ENCODE data around the gene USP9X. TPM values are rescaled to one million over a fixed set of nuclear protein-coding genes. Genes with fewer than 3 reads are reported as not detected.
"Not testable (repeated sequence)": the region's sequence is repeated elsewhere in the genome, so short reads cannot be mapped to it uniquely, and the experiment has no call there.

USP9X gene
- total RNA-seq, 1 donor from 2014 or later, result 23.7 TPM

DNA sequence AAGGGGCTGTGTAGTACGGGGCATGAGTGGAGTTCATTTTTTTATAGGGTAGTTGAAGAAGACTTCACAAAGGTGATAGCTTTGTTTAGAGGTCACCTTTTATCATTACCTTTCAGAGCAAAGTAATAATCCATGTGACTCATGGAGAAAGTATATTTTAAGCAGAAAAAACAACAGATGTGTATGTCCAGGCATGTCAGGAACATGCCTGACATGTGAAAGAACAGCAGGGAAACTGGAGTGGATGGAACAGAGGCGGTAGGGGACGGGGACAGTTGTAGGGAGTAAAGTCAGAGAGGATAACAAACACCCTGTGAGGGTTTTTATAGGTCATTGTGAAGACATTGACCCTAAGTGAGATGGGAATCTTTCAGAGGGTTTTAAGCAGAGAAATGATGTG, 107.6 kb downstream of the USP9X start:
- DNase-seq (ENCODE audit: low spot score in 2 of 2), result no peak
- intact Hi-C loops (cut with DNase I), result no loop called here
- TF ChIP-seq, protein P1, sequence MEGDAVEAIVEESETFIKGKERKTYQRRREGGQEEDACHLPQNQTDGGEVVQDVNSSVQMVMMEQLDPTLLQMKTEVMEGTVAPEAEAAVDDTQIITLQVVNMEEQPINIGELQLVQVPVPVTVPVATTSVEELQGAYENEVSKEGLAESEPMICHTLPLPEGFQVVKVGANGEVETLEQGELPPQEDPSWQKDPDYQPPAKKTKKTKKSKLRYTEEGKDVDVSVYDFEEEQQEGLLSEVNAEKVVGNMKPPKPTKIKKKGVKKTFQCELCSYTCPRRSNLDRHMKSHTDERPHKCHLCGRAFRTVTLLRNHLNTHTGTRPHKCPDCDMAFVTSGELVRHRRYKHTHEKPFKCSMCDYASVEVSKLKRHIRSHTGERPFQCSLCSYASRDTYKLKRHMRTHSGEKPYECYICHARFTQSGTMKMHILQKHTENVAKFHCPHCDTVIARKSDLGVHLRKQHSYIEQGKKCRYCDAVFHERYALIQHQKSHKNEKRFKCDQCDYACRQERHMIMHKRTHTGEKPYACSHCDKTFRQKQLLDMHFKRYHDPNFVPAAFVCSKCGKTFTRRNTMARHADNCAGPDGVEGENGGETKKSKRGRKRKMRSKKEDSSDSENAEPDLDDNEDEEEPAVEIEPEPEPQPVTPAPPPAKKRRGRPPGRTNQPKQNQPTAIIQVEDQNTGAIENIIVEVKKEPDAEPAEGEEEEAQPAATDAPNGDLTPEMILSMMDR (IDR thresholded peaks at IDR 0.05), result no peak
- Histone ChIP-seq H3K27ac (no peak overlapping the region), H3K4me1 (no peaks in the 10 kb centered on the region), H3K36me3 (peaks cover 23 to 56% of the 10 kb centered on the region in 2 donors), H3K9me3 (no peaks in the 10 kb centered on the region), H3K4me3 (no peak overlapping the region), H3K27me3 (no peaks in the 10 kb centered on the region)

DNA sequence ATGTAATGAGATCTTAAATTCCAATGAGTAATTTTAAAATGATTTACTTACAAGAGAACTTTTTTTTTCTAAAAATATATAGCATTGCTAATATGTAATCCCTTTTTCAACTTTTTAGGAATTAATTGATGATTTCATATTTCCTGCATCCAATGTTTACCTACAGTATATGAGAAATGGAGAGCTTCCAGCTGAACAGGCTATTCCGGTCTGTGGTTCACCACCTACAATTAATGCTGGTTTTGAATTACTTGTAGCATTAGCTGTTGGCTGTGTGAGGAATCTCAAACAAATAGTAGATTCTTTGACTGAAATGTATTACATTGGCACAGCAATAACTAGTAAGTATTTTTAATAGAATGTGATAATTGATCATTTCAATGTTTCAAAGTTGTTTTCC, 113.2 kb downstream of the USP9X start:
- Histone ChIP-seq H3K9me3 (no peaks in the 10 kb centered on the region), H3K36me3 (peaks cover 47 to 77% of the 10 kb centered on the region in 2 donors), H3K27ac (no peak overlapping the region), H3K4me1 (no peaks in the 10 kb centered on the region), H3K4me3 (no peak overlapping the region), H3K27me3 (no peaks in the 10 kb centered on the region)
- DNase-seq (ENCODE audit: low spot score in 2 of 2), result no peak
- intact Hi-C loops (cut with DNase I), result no loop called here
- TF ChIP-seq, protein P1 (IDR thresholded peaks at IDR 0.05), result no peak

- intact Hi-C loops (cut with DNase I), result no loop called here
Measured at GRCh38 chrX:41200785-41201184, 115.5 kb downstream of the USP9X start.

GRCh38 chrX:41209853-41210252, 124.6 kb downstream of the USP9X start:
- H3K4me3 ChIP-seq, result no peak overlapping the region
- intact Hi-C loops (cut with DNase I), result no loop called here
- H3K27ac ChIP-seq, result no peak overlapping the region
- no peaks in the 10 kb centered on the region for H3K4me1 ChIP-seq
- H3K9me3 ChIP-seq, result peaks cover 18 to 34% of the 10 kb centered on the region in 2 donors
- H3K36me3 ChIP-seq, result peaks cover 51 to 89% of the 10 kb centered on the region in 2 donors
- H3K27me3 ChIP-seq, result no peaks in the 10 kb centered on the region
- DNase-seq (ENCODE audit: low spot score in 2 of 2), result no peak
- TF ChIP-seq, protein P1 (IDR thresholded peaks at IDR 0.05), result no peak

More at GRCh38 chrX:41200785-41201184, 115.5 kb downstream of the USP9X start:
- TF ChIP-seq, protein P1 (IDR thresholded peaks at IDR 0.05), result no peak
- no peaks in the 10 kb centered on the region for H3K27me3 ChIP-seq
- no peaks in the 10 kb centered on the region for H3K4me1 ChIP-seq
- no peaks in the 10 kb centered on the region for H3K9me3 ChIP-seq
- H3K27ac ChIP-seq, result no peak overlapping the region
- DNase-seq (ENCODE audit: low spot score in 2 of 2), result no peak
- peaks cover 55 to 91% of the 10 kb centered on the region in 2 donors for H3K36me3 ChIP-seq
- H3K4me3 ChIP-seq, result no peak overlapping the region

DNA sequence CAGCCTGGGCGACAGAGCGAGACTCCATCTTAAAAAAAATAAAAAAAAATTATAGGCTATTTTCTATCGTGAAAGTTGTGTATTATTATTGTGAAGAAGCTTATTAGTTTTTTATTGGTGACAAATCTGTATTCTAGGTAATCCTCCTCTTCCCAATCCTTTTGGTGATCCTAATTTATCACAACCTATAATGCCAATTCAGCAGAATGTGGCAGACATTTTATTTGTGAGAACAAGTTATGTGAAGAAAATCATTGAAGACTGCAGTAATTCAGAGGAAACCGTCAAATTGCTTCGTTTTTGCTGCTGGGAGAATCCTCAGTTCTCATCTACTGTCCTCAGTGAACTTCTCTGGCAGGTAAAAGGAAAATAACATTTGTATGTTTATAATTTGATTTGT, 139.4 kb downstream of the USP9X start:
- Histone ChIP-seq H3K4me3 (no peak overlapping the region), H3K36me3 (peaks cover 33 to 68% of the 10 kb centered on the region in 2 donors), H3K27ac (no peak overlapping the region), H3K4me1 (no peaks in the 10 kb centered on the region), H3K9me3 (no peaks in the 10 kb centered on the region), H3K27me3 (no peaks in the 10 kb centered on the region)
- intact Hi-C loops (cut with DNase I), result no loop called here
- DNase-seq (ENCODE audit: low spot score in 2 of 2), result no peak
- TF ChIP-seq, protein P1 (IDR thresholded peaks at IDR 0.05), result no peak

DNA sequence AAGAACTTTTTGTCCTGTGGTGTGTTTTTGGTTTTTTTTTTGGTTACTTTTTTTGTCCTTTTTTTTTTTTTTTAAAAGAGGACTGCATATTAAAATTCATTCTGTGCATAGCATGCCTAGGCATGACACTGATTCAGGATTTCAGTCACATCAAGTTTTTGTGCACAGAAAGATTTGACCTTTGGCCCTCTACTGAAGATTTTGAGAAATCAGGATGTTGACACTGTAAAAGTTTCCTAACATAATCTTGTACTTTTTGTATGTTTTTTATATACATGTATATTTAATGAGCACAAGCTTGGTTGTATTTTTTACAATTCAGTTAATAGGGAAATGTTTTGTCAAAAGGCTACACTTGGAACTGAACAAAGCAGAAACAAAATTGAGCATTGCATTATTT, 148.7 kb downstream of the USP9X start:
- Histone ChIP-seq H3K4me1 (no peaks in the 10 kb centered on the region), H3K27ac (no peak overlapping the region), H3K9me3 (no peaks in the 10 kb centered on the region), H3K27me3 (no peaks in the 10 kb centered on the region), H3K36me3 (peaks cover 23 to 52% of the 10 kb centered on the region in 2 donors), H3K4me3 (no peak overlapping the region)
- TF ChIP-seq, protein P1 (IDR thresholded peaks at IDR 0.05), result no peak
- intact Hi-C loops (cut with DNase I), result no loop called here
- DNase-seq (ENCODE audit: low spot score in 2 of 2), result no peak

DNA sequence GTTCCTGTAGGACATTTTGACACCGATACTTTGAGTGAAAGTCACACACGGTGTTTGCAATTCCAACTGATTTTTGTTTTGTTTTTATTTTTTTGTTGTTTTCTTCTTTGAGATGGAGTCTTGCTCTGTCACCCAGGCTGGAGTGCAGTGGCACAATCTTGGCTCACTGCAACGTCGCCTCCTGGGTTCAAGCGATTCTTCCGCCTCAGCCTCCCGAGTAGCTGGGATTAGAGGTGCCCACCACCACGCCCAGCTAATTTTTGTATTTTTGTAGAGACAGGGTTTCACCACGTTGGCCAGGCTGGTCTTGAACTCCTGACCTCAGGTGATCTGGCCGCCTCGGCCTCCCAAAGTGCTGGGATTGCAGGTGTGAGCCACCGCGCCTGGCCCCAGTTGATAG, 149.2 kb downstream of the USP9X start:
- H3K27me3 ChIP-seq; H3K27ac ChIP-seq; intact Hi-C loops (cut with DNase I); H3K4me3 ChIP-seq; H3K4me1 ChIP-seq; DNase-seq (ENCODE audit: low spot score in 2 of 2); H3K9me3 ChIP-seq: not testable (repeated sequence)
- peaks cover 22 to 47% of the 10 kb centered on the region in 2 donors for H3K36me3 ChIP-seq
